Astrocyte of the cerebellum (primary cell): ENCODE data around the gene CCDC110.

Experiments used
- DNase-seq: peaks from one replicate; pipeline ENCODE4 v3.0.0-alpha.2; 2011; ENCODE audit warnings: low read depth
- H3K4me3 ChIP-seq: 2 replicates; pipeline ENCODE4 v1.5.1; 2011; ENCODE audit warnings: mild to moderate bottlenecking, low read depth, low read length, moderate library complexity
- in situ Hi-C: cut with HindIII; loops from 2 replicates; pipeline ENCODE4 v1.10.0; 2017; ENCODE audit warnings: low sequenced_read_pairs
- TF ChIP-seq, protein P1 (sequence below): IDR thresholded peaks from 2 replicates; pipeline ENCODE4 v1.5.1; 2012; ENCODE audit warnings: low read length, low read depth, moderate library complexity, mild to moderate bottlenecking; ENCODE audit errors: missing control alignments

Gene CCDC110

GRCh38 chr4:185426960-185427688 is 44.4 kb downstream of the CCDC110 start:
- no peak for DNase-seq
- TF ChIP-seq, protein P1, sequence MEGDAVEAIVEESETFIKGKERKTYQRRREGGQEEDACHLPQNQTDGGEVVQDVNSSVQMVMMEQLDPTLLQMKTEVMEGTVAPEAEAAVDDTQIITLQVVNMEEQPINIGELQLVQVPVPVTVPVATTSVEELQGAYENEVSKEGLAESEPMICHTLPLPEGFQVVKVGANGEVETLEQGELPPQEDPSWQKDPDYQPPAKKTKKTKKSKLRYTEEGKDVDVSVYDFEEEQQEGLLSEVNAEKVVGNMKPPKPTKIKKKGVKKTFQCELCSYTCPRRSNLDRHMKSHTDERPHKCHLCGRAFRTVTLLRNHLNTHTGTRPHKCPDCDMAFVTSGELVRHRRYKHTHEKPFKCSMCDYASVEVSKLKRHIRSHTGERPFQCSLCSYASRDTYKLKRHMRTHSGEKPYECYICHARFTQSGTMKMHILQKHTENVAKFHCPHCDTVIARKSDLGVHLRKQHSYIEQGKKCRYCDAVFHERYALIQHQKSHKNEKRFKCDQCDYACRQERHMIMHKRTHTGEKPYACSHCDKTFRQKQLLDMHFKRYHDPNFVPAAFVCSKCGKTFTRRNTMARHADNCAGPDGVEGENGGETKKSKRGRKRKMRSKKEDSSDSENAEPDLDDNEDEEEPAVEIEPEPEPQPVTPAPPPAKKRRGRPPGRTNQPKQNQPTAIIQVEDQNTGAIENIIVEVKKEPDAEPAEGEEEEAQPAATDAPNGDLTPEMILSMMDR = no peak
- in situ Hi-C loops = no loop called here
- no peak overlapping the region for H3K4me3 ChIP-seq

GRCh38 chr4:185425647-185426352 is 45.7 kb downstream of the CCDC110 start, which contains the start of gene UFSP2:
TSS of gene UFSP2 (minus strand) at chr4:185425964. CDS start at chr4:185425868, 96 bp downstream.
- in situ Hi-C loops = no loop called here
- TF ChIP-seq, protein P1 = no peak
- peak within 1 kb of the TSS; percentile 89 for H3K4me3 ChIP-seq
- peak; percentile 74 for DNase-seq

DNA sequence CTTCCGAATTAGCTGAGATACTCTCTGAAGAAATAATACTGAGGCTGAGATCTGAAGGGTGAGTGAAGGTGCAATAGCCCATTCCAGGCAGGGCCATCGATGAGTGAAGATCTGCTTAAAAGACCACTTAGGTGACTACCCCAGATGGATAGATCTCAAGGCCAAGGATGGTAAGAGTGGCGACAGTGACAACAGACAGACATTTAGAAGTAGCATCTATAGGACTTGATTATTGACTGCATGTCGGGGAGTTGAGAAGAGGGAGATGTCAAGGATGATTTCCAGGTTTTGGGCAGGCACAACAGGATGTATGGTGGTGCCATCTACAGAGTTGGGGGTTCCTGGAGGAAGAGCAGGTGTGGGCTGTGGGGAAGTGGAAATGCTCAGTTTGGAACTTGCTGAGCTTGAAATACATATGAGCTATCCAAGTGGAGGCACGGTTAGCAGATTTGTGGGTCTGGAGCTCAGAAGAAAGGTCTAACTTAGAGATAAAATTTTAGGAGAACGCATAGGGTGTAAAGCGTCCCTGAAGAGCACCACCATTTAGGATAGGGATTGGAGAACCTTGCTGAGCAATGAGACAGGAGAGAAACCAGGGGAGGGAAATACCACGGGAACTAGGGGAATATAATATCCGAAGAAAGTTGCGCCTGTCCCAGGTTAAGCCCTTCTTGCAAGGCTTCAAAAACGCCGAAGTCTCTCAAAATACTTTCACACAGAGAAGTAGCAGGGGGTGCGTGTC is 46.5 kb downstream of the CCDC110 start:
- peak overlapping the region; percentile 89 for H3K4me3 ChIP-seq
- DNase-seq = no peak
- TF ChIP-seq, protein P1 = no peak
- in situ Hi-C loops = no loop called here

GRCh38 chr4:185421366-185422124 is 50.0 kb downstream of the CCDC110 start:
- H3K4me3 ChIP-seq = no peak overlapping the region
- in situ Hi-C loops = no loop called here
- DNase-seq = peak; percentile 50
- TF ChIP-seq, protein P1 = no peak

DNA sequence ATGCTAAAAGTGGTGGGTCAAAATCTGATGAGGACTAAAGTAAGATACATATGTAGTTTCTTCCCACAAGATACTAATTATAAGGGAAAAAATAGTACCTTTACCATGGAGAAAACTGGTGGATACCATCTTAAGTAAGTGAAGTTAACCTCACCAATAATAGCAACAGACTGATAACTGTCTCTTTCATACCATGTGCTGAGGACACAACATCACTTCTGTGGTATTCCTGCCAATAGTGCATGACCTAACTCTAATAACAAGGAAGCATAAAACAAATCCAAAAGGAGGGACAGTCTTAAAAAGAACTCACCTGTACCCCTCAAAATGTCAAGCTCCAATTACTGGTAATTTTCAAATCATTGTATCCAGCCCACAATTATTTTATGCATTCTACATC is 54.6 kb downstream of the CCDC110 start:
- DNase-seq = no peak
- TF ChIP-seq, protein P1 = no peak
- in situ Hi-C loops = no loop called here
- H3K4me3 ChIP-seq = no peak overlapping the region

DNA sequence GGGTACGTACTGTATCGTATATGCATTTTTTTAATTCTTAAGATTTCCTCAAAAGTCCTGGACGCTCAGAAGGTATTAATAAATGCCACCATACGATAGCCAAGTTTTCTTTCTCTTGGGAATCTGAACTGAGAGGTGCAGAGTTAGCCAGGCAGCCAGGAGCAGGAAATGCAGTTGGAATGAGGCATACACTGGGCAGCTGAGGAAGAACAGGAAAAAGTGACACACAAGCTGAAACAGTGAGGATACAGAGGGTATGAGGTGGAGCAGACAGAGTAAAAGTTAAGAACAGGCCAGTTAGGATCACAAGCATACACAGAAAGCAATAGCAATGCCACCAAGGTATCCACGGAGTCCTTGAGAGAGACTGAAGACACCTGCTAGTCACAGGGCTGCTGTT is 59.1 kb downstream of the CCDC110 start:
- in situ Hi-C loops = no loop called here
- no peak overlapping the region for H3K4me3 ChIP-seq
- TF ChIP-seq, protein P1 = no peak
- DNase-seq = no peak
